ENCODE measurements around the gene TRIP13. TPM values are rescaled to one million over a fixed set of nuclear protein-coding genes. Genes with fewer than 3 reads are reported as not detected.

The TRIP13 gene
- total and polyA plus RNA-seq, 2 experiments from 2014 or later, result 42.5 to 44.8 TPM

DNA sequence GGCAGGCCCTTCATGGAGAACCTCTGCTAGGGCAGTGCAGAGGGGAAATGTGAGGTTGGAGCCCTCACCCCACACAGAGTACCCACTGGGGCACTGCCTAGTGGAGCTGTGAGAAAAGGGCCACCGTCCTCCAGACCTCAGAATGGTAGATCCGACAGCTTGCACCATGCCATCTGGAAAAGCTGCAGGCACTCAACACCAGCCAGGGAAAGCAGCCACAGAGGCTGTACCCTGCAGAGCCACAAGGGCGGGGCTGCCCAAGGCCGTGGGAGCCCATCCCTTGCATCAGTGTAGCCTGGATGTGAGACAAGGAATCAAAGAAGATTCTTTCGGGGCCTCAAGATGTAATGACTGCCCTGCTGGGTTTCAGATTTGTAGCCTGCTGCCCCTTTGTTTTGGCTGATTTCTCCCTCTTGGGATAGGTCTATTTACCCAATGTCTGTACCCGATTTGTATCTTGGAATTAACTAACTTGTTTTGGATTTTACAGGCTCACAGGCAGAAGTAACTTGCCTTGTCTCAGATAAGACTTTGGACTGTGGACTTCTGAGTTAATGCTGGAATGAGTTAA is 25.3 kb upstream of the TRIP13 start:
- Mint-ChIP-seq H3K9me3 (no peaks in the 10 kb centered on the region), H3K27ac (no peak overlapping the region), H3K4me1 (peaks cover 5% of the 10 kb centered on the region; the same call in 2 of the 3 replicates), H3K4me3 (no peak overlapping the region), H3K27me3 (ENCODE audit: insufficient read depth, low read depth, poor library complexity) (peaks cover 2% of the 10 kb centered on the region), H3K36me3 (ENCODE audit: low read depth) (peaks cover 82% of the 10 kb centered on the region)
- no peaks in the 10 kb centered on the region for H3K79me2 ChIP-seq (replicated peaks; ENCODE audit: insufficient read depth)
- H3F3A ChIP-seq (replicated peaks; ENCODE audit: low read depth), result 0 out of 2 replicates have a peak, but pooled peaks cover 4% of the 10 kb centered on the region
- no peaks in the 10 kb centered on the region for H3K27me3 ChIP-seq (ENCODE audit: insufficient read depth)
- peaks cover 20% of the 10 kb centered on the region for H4K20me1 ChIP-seq (replicated peaks; ENCODE audit: insufficient read depth)
- no peak overlapping the region for H2AFZ ChIP-seq
- ATAC-seq, result peak; percentile 52
- H3K4me2 ChIP-seq, result no peak overlapping the region
- no peak overlapping the region for H3K27ac ChIP-seq (ENCODE audit: low read depth)
- no peaks in the 10 kb centered on the region for H3K4me1 ChIP-seq (ENCODE audit: insufficient read depth)
- TF ChIP-seq, protein P1, sequence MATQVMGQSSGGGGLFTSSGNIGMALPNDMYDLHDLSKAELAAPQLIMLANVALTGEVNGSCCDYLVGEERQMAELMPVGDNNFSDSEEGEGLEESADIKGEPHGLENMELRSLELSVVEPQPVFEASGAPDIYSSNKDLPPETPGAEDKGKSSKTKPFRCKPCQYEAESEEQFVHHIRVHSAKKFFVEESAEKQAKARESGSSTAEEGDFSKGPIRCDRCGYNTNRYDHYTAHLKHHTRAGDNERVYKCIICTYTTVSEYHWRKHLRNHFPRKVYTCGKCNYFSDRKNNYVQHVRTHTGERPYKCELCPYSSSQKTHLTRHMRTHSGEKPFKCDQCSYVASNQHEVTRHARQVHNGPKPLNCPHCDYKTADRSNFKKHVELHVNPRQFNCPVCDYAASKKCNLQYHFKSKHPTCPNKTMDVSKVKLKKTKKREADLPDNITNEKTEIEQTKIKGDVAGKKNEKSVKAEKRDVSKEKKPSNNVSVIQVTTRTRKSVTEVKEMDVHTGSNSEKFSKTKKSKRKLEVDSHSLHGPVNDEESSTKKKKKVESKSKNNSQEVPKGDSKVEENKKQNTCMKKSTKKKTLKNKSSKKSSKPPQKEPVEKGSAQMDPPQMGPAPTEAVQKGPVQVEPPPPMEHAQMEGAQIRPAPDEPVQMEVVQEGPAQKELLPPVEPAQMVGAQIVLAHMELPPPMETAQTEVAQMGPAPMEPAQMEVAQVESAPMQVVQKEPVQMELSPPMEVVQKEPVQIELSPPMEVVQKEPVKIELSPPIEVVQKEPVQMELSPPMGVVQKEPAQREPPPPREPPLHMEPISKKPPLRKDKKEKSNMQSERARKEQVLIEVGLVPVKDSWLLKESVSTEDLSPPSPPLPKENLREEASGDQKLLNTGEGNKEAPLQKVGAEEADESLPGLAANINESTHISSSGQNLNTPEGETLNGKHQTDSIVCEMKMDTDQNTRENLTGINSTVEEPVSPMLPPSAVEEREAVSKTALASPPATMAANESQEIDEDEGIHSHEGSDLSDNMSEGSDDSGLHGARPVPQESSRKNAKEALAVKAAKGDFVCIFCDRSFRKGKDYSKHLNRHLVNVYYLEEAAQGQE (IDR thresholded peaks at IDR 0.05; ENCODE audit: unreplicated experiment), result no peak
- no peak for TF ChIP-seq ZNF331 (CRISPR knock-in tag; IDR thresholded peaks at IDR 0.05; ENCODE audit: low read depth)
- TF ChIP-seq ZNF114 (CRISPR knock-in tag; IDR thresholded peaks at IDR 0.05), result no peak
- TF ChIP-seq, protein P2, sequence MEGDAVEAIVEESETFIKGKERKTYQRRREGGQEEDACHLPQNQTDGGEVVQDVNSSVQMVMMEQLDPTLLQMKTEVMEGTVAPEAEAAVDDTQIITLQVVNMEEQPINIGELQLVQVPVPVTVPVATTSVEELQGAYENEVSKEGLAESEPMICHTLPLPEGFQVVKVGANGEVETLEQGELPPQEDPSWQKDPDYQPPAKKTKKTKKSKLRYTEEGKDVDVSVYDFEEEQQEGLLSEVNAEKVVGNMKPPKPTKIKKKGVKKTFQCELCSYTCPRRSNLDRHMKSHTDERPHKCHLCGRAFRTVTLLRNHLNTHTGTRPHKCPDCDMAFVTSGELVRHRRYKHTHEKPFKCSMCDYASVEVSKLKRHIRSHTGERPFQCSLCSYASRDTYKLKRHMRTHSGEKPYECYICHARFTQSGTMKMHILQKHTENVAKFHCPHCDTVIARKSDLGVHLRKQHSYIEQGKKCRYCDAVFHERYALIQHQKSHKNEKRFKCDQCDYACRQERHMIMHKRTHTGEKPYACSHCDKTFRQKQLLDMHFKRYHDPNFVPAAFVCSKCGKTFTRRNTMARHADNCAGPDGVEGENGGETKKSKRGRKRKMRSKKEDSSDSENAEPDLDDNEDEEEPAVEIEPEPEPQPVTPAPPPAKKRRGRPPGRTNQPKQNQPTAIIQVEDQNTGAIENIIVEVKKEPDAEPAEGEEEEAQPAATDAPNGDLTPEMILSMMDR (conservative IDR thresholded peaks at IDR 0.05; ENCODE audit: low read depth in 2 of 2), result peak in 1 of 2 experiments; percentile 11; a peak in 1 of 4 replicates
- H3K36me3 ChIP-seq (ENCODE audit: insufficient read depth), result peaks cover 39% of the 10 kb centered on the region
- DNase-seq (ENCODE audit: low spot score), result peak; percentile 29
- no peaks in the 10 kb centered on the region for H3K9me2 ChIP-seq (ENCODE audit: insufficient read depth)
- H3K4me3 ChIP-seq, result no peak overlapping the region

DNA sequence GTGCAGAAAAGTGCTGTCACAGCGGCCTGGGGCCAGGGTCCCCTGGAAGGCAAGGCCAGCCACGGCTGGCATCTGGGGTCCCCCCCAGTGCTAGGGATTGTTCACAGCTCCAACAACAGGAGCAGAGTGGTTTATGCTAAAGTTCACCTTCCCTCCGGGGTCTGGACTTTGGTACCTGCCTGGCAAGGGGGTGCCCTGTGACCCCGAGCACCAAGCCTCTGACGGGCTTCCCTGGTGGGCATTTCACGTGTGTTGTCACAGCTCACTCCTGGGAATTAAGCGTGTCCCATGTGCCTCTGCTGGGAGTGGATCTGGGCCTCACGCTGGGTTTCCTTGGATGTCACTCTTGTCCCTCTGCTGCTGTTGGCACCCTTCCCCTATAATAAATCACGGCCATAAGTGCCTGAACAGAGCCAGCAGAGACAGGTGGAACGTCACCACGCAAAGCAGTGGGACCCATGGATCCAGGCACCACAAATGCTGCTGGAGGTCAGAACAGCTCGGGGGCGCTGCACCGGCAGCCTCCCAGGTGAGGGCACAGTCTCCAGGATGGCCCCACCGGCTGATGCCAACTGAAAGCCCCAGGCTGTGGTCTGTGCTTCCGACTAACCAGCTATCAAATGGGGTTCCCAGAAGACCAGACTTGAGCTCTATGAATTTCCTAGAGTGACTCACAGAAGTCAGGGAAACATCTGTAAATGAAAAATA is 24.1 kb upstream of the TRIP13 start:
- DNase-seq (ENCODE audit: low spot score), result no peak
- Histone ChIP-seq H3K27ac (ENCODE audit: low read depth) (no peak overlapping the region), H3K79me2 (replicated peaks; ENCODE audit: insufficient read depth) (no peaks in the 10 kb centered on the region; the same call in 1 of the 2 replicates), H3K36me3 (ENCODE audit: insufficient read depth) (peaks cover 37% of the 10 kb centered on the region), H3K9me2 (ENCODE audit: insufficient read depth) (no peaks in the 10 kb centered on the region), H3K4me3 (no peak overlapping the region), H3K4me2 (no peak overlapping the region), H3F3A (replicated peaks; ENCODE audit: low read depth) (0 out of 2 replicates have a peak, but pooled peaks cover 4% of the 10 kb centered on the region), H3K4me1 (ENCODE audit: insufficient read depth) (no peaks in the 10 kb centered on the region), H3K27me3 (ENCODE audit: insufficient read depth) (no peaks in the 10 kb centered on the region), H4K20me1 (replicated peaks; ENCODE audit: insufficient read depth) (peaks cover 20% of the 10 kb centered on the region), H2AFZ (no peak overlapping the region)
- Mint-ChIP-seq H3K27me3 (ENCODE audit: insufficient read depth, low read depth, poor library complexity) (peaks cover 2% of the 10 kb centered on the region), H3K4me1 (peaks cover 5% of the 10 kb centered on the region; the same call in 2 of the 3 replicates), H3K27ac (no peak overlapping the region), H3K9me3 (no peaks in the 10 kb centered on the region), H3K4me3 (no peak overlapping the region), H3K36me3 (ENCODE audit: low read depth) (peaks cover 84% of the 10 kb centered on the region)
- ATAC-seq, result no peak
- TF ChIP-seq, protein P3, sequence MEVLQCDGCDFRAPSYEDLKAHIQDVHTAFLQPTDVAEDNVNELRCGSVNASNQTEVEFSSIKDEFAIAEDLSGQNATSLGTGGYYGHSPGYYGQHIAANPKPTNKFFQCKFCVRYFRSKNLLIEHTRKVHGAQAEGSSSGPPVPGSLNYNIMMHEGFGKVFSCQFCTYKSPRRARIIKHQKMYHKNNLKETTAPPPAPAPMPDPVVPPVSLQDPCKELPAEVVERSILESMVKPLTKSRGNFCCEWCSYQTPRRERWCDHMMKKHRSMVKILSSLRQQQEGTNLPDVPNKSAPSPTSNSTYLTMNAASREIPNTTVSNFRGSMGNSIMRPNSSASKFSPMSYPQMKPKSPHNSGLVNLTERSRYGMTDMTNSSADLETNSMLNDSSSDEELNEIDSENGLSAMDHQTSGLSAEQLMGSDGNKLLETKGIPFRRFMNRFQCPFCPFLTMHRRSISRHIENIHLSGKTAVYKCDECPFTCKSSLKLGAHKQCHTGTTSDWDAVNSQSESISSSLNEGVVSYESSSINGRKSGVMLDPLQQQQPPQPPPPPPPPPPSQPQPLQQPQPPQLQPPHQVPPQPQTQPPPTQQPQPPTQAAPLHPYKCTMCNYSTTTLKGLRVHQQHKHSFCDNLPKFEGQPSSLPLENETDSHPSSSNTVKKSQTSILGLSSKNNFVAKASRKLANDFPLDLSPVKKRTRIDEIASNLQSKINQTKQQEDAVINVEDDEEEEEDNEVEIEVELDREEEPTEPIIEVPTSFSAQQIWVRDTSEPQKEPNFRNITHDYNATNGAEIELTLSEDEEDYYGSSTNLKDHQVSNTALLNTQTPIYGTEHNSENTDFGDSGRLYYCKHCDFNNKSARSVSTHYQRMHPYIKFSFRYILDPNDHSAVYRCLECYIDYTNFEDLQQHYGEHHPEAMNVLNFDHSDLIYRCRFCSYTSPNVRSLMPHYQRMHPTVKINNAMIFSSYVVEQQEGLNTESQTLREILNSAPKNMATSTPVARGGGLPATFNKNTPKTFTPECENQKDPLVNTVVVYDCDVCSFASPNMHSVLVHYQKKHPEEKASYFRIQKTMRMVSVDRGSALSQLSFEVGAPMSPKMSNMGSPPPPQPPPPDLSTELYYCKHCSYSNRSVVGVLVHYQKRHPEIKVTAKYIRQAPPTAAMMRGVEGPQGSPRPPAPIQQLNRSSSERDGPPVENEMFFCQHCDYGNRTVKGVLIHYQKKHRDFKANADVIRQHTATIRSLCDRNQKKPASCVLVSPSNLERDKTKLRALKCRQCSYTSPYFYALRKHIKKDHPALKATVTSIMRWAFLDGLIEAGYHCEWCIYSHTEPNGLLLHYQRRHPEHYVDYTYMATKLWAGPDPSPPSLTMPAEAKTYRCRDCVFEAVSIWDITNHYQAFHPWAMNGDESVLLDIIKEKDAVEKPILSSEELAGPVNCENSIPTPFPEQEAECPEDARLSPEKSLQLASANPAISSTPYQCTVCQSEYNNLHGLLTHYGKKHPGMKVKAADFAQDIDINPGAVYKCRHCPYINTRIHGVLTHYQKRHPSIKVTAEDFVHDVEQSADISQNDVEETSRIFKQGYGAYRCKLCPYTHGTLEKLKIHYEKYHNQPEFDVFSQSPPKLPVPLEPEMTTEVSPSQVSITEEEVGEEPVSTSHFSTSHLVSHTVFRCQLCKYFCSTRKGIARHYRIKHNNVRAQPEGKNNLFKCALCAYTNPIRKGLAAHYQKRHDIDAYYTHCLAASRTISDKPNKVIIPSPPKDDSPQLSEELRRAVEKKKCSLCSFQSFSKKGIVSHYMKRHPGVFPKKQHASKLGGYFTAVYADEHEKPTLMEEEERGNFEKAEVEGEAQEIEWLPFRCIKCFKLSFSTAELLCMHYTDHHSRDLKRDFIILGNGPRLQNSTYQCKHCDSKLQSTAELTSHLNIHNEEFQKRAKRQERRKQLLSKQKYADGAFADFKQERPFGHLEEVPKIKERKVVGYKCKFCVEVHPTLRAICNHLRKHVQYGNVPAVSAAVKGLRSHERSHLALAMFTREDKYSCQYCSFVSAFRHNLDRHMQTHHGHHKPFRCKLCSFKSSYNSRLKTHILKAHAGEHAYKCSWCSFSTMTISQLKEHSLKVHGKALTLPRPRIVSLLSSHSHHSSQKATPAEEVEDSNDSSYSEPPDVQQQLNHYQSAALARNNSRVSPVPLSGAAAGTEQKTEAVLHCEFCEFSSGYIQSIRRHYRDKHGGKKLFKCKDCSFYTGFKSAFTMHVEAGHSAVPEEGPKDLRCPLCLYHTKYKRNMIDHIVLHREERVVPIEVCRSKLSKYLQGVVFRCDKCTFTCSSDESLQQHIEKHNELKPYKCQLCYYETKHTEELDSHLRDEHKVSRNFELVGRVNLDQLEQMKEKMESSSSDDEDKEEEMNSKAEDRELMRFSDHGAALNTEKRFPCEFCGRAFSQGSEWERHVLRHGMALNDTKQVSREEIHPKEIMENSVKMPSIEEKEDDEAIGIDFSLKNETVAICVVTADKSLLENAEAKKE (CRISPR knock-in tag; IDR thresholded peaks at IDR 0.05), result no peak
- TF ChIP-seq ZNF114 (CRISPR knock-in tag; IDR thresholded peaks at IDR 0.05), result no peak
- TF ChIP-seq, protein P4, sequence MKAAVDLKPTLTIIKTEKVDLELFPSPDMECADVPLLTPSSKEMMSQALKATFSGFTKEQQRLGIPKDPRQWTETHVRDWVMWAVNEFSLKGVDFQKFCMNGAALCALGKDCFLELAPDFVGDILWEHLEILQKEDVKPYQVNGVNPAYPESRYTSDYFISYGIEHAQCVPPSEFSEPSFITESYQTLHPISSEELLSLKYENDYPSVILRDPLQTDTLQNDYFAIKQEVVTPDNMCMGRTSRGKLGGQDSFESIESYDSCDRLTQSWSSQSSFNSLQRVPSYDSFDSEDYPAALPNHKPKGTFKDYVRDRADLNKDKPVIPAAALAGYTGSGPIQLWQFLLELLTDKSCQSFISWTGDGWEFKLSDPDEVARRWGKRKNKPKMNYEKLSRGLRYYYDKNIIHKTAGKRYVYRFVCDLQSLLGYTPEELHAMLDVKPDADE (IDR thresholded peaks at IDR 0.05), result no peak
